GM21360 (cell line): Measurements from ENCODE around the gene CRISPLD2.

ENCODE experiments used
- ATAC-seq: cut with Tn5 transposase; IDR thresholded peaks from one replicate; pipeline ENCODE4 v1.9.1; 2021; ENCODE audit warnings: mild to moderate bottlenecking, moderate library complexity; ENCODE audit not compliant: unreplicated experiment

Gene CRISPLD2

GRCh38 chr16:84948851-84949610 lies 129.2 kb downstream of the CRISPLD2 start:
- ATAC-seq: no peak

GRCh38 chr16:84949772-84950436 lies 130.1 kb downstream of the CRISPLD2 start:
- ATAC-seq: no peak

DNA sequence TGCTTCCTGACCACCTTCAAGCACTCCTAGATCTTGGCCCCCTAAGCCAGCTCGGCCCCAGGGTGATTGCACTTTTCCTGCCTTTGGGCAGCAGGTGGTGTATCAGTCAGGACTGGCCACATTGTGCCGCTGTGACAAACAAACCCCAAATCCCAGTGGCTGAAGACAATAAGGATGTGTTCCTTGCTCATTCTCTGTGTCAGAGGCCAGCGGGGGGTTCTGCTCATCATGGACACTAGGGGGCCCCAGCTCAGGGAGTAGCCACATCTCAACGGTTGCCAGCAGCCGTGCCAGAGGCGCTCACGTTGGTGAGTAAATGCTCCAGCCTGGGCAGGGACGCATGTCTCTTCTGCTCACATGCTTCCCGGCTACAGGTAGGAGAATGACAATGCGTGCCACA lies 131.1 kb downstream of the CRISPLD2 start:
- no peak for ATAC-seq

GRCh38 chr16:84952335-84953189 lies 132.8 kb downstream of the CRISPLD2 start:
- peak; percentile 64 for ATAC-seq

DNA sequence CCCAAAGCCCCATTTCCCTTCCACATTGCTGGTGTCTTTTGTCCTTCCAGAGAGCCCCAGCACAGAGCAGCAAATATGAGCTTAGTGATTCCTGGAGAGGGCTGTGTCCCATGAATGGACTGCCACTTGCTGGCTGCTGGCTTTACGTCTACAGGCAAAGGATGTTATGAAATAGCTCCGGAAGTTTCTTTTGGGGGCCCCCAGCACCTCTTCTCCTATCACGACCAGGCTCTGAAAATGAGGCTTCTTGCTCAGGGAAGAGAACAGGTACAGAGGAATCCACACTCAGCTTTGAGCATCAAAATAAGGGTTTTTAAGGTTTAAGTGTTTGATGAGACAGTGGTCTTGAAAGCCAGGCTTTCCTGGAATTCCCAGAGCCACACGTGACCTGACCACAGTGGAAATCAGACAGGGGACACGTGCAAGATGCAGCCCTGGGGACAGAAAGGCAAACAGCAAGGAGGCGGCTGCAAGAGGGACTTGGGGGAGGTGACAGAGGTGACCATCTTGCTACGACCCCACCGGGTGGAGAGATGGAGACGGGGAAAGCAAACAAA lies 133.5 kb downstream of the CRISPLD2 start:
- ATAC-seq: no peak

DNA sequence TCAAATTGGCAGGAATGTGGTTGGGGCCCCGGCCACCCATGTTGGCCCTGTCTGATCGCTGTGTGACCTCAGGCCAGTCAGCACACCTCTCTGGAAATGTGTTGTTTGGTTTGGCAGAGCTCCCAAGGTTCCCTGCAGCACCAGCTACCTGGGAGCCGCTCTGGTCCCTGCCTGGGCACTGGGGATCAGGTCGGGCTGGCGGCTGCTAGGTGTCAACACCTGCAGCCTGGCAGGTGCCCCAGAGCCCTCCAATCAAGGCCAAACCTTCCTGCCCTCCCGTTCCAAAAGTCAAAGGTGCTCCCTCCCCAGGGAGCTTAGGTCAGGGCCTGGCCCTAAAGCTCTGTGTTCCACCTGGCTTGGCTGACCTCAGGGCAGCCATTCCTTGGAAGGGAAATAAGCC lies 135.6 kb downstream of the CRISPLD2 start:
- no peak for ATAC-seq

DNA sequence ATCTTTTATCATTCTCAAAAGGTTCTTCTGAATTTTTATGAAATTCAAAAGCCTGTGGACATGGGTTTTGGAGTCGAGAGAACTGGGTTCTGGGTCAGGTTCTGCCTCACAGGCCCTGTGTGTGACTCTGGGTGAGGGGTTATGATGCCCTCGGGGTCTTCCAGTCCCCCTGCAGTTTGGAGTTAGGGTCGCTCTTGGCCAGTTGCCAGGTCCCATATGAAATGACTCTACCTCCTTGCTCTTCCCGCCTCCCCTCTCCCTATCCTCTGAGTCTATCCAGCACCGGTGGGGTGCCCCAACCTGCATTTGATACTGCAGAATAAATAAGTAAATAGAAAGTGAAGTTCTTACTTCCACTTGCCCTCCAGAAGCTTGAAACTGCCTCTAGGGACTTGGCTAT lies 137.4 kb downstream of the CRISPLD2 start:
- ATAC-seq: no peak

DNA sequence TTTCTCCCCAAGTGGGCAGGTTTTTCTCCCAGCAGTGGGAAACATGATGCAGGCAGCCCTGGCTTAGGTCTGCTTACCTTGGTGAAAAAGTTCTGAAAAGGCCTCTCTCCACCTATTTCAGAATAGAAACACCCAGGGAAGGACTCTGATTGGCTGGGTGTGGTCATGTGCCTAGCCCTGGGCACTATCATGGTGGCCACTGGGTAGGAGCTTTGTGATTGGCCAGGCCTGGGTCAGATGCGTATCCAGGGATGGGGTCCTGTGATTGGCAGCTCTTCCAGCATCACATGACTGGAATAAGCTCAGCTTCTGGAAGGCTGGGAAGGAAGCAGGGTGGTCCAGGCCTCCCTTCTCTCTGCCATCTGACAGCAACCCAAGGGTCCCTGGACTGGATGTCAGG lies 138.0 kb downstream of the CRISPLD2 start:
- no peak for ATAC-seq
